ENCODE data around the gene AKAP8. TPM values are rescaled to one million over a fixed set of nuclear protein-coding genes. Genes with fewer than 3 reads are reported as not detected.
"Not testable (repeated sequence)": the region's sequence is repeated elsewhere in the genome, so short reads cannot be mapped to it uniquely, and the experiment has no call there.

The AKAP8 gene
- polyA plus RNA-seq, 1 donor, result 28.1 TPM

GRCh38 chr19:15422296-15423075 is 42.9 kb upstream of the AKAP8 start:
- no CpG with 5 or more reads among the region's 22 CpGs for WGBS (ENCODE audit: insufficient coverage, low lambda C conversion rate)

DNA sequence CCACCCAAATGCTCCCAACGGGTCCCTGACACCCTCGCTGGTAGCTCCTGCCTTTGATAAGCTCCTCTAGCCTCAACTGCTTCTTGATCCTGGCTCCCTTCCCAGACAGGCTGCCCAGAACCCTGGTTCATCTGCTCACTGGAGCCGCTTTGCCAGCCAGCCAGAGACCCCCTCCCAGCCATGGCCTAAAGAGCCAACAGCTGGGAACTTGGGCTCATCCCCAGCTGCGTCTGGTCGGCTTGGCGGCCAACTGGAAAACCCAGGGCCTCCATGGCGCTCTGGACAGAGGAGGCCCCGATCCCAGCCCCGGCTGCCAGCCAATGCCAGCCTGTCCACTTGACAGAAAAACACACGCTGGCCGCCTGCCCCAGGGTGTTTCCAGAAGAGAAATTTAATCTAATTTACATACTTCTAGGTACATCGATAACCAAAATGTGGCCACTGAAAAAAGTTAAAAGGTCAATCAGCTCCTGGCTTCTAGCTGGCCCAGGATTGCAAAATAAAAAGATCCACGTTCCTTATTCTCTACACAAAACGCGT is 42.2 kb upstream of the AKAP8 start:
- no CpG with 5 or more reads among the region's 15 CpGs for WGBS (ENCODE audit: insufficient coverage, low lambda C conversion rate)
- DNase-seq, result peak in 1 of 2 donors; percentile 14
- H3K4me3 ChIP-seq (ENCODE audit: low read length), result no peak overlapping the region
- no peak overlapping the region for H3K27ac ChIP-seq (ENCODE audit: low read length)
- H3K9me3 ChIP-seq (ENCODE audit: control insufficient read depth, low read depth, low read length), result peaks cover 5% of the 10 kb centered on the region
- H3K4me1 ChIP-seq (ENCODE audit: control insufficient read depth, insufficient read depth, low read length), result peaks cover 4% of the 10 kb centered on the region
- peaks cover 39% of the 10 kb centered on the region for H3K36me3 ChIP-seq (ENCODE audit: control insufficient read depth, insufficient read depth, low read length)
- no peaks in the 10 kb centered on the region for H3K27me3 ChIP-seq (ENCODE audit: control insufficient read depth, insufficient read depth, low read length)

More at GRCh38 chr19:15422296-15423075, 42.9 kb upstream of the AKAP8 start:
- Histone ChIP-seq H3K27ac (ENCODE audit: low read length) (no peak overlapping the region), H3K9me3 (ENCODE audit: control insufficient read depth, low read depth, low read length) (peaks cover 5% of the 10 kb centered on the region), H3K27me3 (ENCODE audit: control insufficient read depth, insufficient read depth, low read length) (no peaks in the 10 kb centered on the region), H3K36me3 (ENCODE audit: control insufficient read depth, insufficient read depth, low read length) (peaks cover 46% of the 10 kb centered on the region), H3K4me3 (ENCODE audit: low read length) (no peak overlapping the region), H3K4me1 (ENCODE audit: control insufficient read depth, insufficient read depth, low read length) (peaks cover 4% of the 10 kb centered on the region)
- no peak for DNase-seq

DNA sequence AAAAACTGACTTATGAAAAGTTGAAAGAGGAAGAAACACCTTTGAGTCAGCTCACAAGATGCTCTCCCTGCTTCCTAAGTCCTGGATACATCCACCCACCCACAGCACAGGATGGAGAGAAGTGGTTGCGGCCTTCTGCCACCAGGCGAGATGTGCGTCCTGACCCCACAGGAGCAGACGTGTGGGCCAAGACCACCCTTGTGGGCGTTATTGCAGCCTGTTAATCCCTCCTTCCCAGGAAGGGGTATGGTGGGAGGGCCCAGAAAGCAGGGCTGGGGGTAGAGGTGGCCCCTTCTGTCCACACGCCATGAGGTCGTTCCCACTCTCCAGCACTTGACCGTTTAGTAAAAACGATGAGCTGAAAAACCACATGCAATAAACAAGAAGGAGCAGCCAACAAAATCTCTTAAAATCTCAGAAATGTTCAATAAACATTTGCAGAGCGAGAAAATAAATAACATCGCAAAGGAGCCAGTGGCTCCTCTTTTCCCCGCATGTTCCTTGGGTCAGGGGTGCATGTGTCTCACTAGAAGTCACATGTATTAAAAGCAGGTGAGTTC is 41.6 kb upstream of the AKAP8 start:
- no peak overlapping the region for H3K4me3 ChIP-seq (ENCODE audit: low read length)
- H3K9me3 ChIP-seq (ENCODE audit: control insufficient read depth, low read depth, low read length), result peaks cover 5% of the 10 kb centered on the region
- H3K27me3 ChIP-seq (ENCODE audit: control insufficient read depth, insufficient read depth, low read length), result no peaks in the 10 kb centered on the region
- DNase-seq, result peak in 1 of 2 donors; percentile 17
- H3K27ac ChIP-seq (ENCODE audit: low read length), result no peak overlapping the region
- H3K36me3 ChIP-seq (ENCODE audit: control insufficient read depth, insufficient read depth, low read length), result peaks cover 36% of the 10 kb centered on the region
- H3K4me1 ChIP-seq (ENCODE audit: control insufficient read depth, insufficient read depth, low read length), result peaks cover 4% of the 10 kb centered on the region
- no CpG with 5 or more reads among the region's 12 CpGs for WGBS (ENCODE audit: insufficient coverage, low lambda C conversion rate)

DNA sequence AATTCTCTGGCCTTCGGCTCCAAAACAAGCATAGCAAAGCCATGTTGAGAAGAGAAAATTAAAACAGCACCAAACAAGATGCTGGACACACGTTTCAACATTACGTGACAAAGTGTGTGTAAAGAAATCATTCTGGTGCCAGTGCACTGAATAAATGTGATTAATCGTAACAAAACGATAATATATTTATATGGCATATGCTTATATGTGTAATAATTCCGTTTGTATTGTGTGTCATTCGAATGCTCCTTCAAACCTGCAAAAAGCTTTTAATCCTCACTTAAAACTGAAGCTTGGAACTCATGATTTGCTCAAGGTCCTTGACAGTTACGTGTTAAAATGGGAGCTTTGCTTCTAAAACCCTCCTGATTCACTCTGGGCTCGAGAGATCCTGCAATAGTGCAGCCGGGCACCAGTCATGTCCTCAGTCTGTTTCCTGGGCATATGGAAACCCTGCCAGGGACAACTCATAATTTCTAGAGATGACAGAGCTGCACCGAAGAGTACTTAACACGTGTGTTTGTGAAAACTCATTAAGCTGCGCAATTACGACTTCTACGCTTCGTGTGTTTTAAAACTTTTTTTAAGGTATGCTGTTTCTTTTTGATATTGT is 39.9 kb upstream of the AKAP8 start:
- Histone ChIP-seq H3K27ac (ENCODE audit: low read length) (no peak overlapping the region), H3K4me1 (ENCODE audit: control insufficient read depth, insufficient read depth, low read length) (peaks cover 4% of the 10 kb centered on the region)

DNA sequence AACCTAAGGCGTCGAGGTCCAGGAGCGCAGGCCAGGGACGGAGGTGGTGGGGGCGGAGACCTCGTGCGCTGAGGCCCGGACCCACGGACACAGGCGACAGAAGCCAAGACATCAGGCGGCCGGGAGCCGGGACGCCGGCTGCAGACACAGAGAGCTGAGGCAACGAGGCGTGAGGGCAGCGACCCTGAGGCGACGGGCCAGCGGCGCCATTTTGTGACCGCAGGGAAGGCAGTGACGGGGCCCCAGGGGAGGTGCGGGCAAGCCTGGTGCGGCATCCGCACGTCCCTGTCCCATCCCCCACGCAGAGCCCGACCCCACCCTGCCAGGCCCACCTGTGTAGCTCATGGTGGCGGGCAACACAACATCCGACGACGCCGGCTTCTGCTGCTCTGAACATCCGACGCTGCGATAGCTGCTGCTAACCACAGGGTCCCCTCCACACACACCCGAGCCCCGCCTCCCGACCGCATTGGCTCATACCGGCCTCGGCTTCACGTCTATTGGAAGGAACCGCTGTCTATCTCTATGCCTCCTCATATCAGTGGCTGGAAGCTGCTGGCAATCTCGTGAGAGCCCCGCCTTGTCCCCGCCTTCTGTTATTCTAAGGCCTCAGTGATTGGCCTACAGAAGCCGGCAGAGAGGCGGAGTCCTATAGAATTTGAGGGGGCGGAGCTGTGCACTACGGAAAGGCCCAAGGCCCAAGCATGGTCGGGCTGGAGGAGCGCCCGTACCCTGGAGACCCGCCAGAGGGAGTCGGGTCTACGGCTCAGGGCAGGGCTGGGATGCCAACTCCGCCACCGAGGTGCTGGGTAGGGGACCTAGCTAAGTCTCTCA is 39.2 kb upstream of the AKAP8 start, which contains the start of gene AKAP8L:
Gene AKAP8L, minus strand, starts transcription at position 410 of the 834 bp plus-strand sequence. Its CDS starts 65 bp downstream, at position 345.
- peak within 1 kb of the TSS; percentile 100 for H3K4me3 ChIP-seq (ENCODE audit: low read length)
- H3K4me1 ChIP-seq (ENCODE audit: control insufficient read depth, insufficient read depth, low read length), result peaks cover 4% of the 10 kb centered on the region
- H3K36me3 ChIP-seq (ENCODE audit: control insufficient read depth, insufficient read depth, low read length), result peaks cover 24% of the 10 kb centered on the region
- peak within 1 kb of the TSS; percentile 77 for H3K27ac ChIP-seq (ENCODE audit: low read length)
- DNase-seq, result peak; percentile 99 to 100
- no CpG with 5 or more reads among the region's 61 CpGs for WGBS (ENCODE audit: insufficient coverage, low lambda C conversion rate)
- H3K27me3 ChIP-seq (ENCODE audit: control insufficient read depth, insufficient read depth, low read length), result no peaks in the 10 kb centered on the region
- H3K9me3 ChIP-seq (ENCODE audit: control insufficient read depth, low read depth, low read length), result peaks cover 5% of the 10 kb centered on the region

More for the DNA sequence above, 39.9 kb upstream of the AKAP8 start:
- Histone ChIP-seq H3K4me3 (ENCODE audit: low read length) (peak overlapping the region; percentile 23), H3K27me3 (ENCODE audit: control insufficient read depth, insufficient read depth, low read length) (no peaks in the 10 kb centered on the region), H3K36me3 (ENCODE audit: control insufficient read depth, insufficient read depth, low read length) (peaks cover 30% of the 10 kb centered on the region), H3K9me3 (ENCODE audit: control insufficient read depth, low read depth, low read length) (peaks cover 5% of the 10 kb centered on the region)
- WGBS (ENCODE audit: insufficient coverage, low lambda C conversion rate), result no CpG with 5 or more reads among the region's 16 CpGs
- DNase-seq, result no peak

DNA sequence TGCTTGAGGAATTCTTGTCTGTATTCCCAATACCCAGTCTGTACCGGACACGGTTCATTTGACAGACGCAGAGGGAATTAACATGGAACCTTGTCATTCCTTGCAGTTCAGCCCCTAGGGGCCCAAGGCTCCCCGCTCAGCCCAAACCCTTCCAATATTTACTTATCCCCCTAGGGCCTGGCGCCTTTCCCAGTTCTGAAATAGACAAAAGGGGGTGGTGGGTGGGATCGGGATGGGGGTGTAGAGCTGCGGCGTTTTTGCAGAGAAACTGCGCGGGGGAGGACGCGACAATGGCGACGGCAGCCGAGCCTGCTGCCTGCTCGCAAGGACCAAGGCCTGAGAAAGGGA is 38.6 kb upstream of the AKAP8 start:
- Histone ChIP-seq H3K27me3 (ENCODE audit: control insufficient read depth, insufficient read depth, low read length) (no peaks in the 10 kb centered on the region), H3K4me1 (ENCODE audit: control insufficient read depth, insufficient read depth, low read length) (peaks cover 4% of the 10 kb centered on the region), H3K9me3 (ENCODE audit: control insufficient read depth, low read depth, low read length) (peaks cover 1% of the 10 kb centered on the region), H3K27ac (ENCODE audit: low read length) (peak overlapping the region; percentile 77), H3K36me3 (ENCODE audit: control insufficient read depth, insufficient read depth, low read length) (peaks cover 18% of the 10 kb centered on the region), H3K4me3 (ENCODE audit: low read length) (peak overlapping the region; percentile 100)
- DNase-seq, result no peak
- WGBS (ENCODE audit: insufficient coverage, low lambda C conversion rate), result no CpG with 5 or more reads among the region's 16 CpGs

DNA sequence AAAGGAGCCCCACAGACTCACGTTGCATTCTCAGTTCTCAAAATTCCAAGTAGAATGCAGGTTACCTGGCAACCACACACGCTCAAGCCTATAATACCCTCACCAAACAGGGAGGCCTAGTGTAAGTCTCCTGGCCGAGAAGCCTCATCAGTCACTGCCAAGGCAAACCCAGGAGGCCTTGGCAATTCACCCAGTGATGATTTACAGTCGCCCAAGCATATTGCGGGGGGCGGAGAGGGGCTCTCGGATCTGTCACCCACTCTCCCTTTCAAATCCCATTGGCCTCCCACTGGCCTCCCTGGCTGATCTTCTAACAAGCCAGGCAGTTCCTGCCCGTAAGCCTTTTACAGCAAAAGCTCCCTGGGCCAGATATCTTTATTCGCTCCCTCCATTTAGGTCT is 38.1 kb upstream of the AKAP8 start:
- peaks cover 13% of the 10 kb centered on the region for H3K36me3 ChIP-seq (ENCODE audit: control insufficient read depth, insufficient read depth, low read length)
- H3K27me3 ChIP-seq (ENCODE audit: control insufficient read depth, insufficient read depth, low read length), result no peaks in the 10 kb centered on the region
- 0% methylated on average over 1 of the region's 9 CpGs for whole genome bisulfite sequencing (ENCODE audit: insufficient coverage, low lambda C conversion rate)
- peak in 1 of 2 donors; percentile 14 for DNase-seq
- H3K27ac ChIP-seq (ENCODE audit: low read length), result peak overlapping the region; percentile 77
- H3K4me3 ChIP-seq (ENCODE audit: low read length), result peak overlapping the region; percentile 100
- H3K9me3 ChIP-seq (ENCODE audit: control insufficient read depth, low read depth, low read length), result no peaks in the 10 kb centered on the region
- H3K4me1 ChIP-seq (ENCODE audit: control insufficient read depth, insufficient read depth, low read length), result peaks cover 4% of the 10 kb centered on the region

- no CpG with 5 or more reads among the region's 4 CpGs for WGBS (ENCODE audit: insufficient coverage, low lambda C conversion rate)
- Histone ChIP-seq H3K27me3 (ENCODE audit: control insufficient read depth, insufficient read depth, low read length) (no peaks in the 10 kb centered on the region), H3K4me1 (ENCODE audit: control insufficient read depth, insufficient read depth, low read length) (no peaks in the 10 kb centered on the region), H3K36me3 (ENCODE audit: control insufficient read depth, insufficient read depth, low read length) (peaks cover 27% of the 10 kb centered on the region), H3K27ac (ENCODE audit: low read length) (no peak overlapping the region), H3K4me3 (ENCODE audit: low read length) (no peak overlapping the region), H3K9me3 (ENCODE audit: control insufficient read depth, low read depth, low read length) (no peaks in the 10 kb centered on the region)
- DNase-seq, result no peak
Observed at GRCh38 chr19:15412832-15413231, 33.2 kb upstream of the AKAP8 start.

GRCh38 chr19:15411351-15411750 is 31.8 kb upstream of the AKAP8 start:
- not testable (repeated sequence) for DNase-seq; H3K9me3 ChIP-seq (ENCODE audit: control insufficient read depth, low read depth, low read length); H3K27ac ChIP-seq (ENCODE audit: low read length); H3K4me1 ChIP-seq (ENCODE audit: control insufficient read depth, insufficient read depth, low read length); H3K4me3 ChIP-seq (ENCODE audit: low read length); H3K27me3 ChIP-seq (ENCODE audit: control insufficient read depth, insufficient read depth, low read length)
- no CpG with 5 or more reads among the region's 2 CpGs for WGBS (ENCODE audit: insufficient coverage, low lambda C conversion rate)
- peaks cover 28% of the 10 kb centered on the region for H3K36me3 ChIP-seq (ENCODE audit: control insufficient read depth, insufficient read depth, low read length)

DNA sequence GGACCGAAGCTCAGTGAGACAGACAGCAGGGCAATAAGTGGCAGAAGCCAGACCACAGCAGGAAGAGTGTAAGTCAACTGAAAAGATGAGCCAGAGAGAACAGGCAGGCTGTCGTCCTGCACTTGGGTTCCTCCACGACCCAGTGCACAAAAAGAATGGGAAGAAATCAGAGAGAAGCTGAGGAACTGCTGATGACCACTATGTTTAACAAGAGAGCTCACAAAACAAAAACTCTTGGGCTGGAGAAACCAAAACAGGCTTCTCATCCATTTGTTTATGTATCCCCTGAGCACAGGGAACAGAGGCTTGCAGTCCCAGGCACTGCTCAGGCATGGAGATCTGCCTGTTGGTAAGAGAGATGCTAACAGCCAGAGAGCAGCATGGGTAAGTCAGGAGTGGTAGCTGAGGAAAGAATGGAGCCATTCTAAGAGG is 25.2 kb upstream of the AKAP8 start:
- DNase-seq, result no peak
- Histone ChIP-seq H3K4me1 (ENCODE audit: control insufficient read depth, insufficient read depth, low read length) (no peaks in the 10 kb centered on the region), H3K27me3 (ENCODE audit: control insufficient read depth, insufficient read depth, low read length) (no peaks in the 10 kb centered on the region), H3K36me3 (ENCODE audit: control insufficient read depth, insufficient read depth, low read length) (peaks cover 66% of the 10 kb centered on the region), H3K9me3 (ENCODE audit: control insufficient read depth, low read depth, low read length) (no peaks in the 10 kb centered on the region), H3K27ac (ENCODE audit: low read length) (no peak overlapping the region), H3K4me3 (ENCODE audit: low read length) (no peak overlapping the region)
- 50% methylated on average over 1 of the region's 3 CpGs for WGBS (ENCODE audit: insufficient coverage, low lambda C conversion rate)
